IMR-90 (cell line): ENCODE measurements around the gene CYGB. TPM values are rescaled to one million over a fixed set of nuclear protein-coding genes. Genes with fewer than 3 reads are reported as not detected.

ENCODE experiments used
- ATAC-seq: fragments of 200-7000 bp; cut with Tn5 transposase; 2 replicates; pipeline ENCODE4 v1.9.1; 2020; ENCODE audit warnings: low read depth, mild to moderate bottlenecking, moderate library complexity
- BruUV-seq: library from RNA; stranded (reverse); fragments of 400-500 nt; replicated peaks from 2 replicates; lab custom pipeline; 2021; lab: Mats Ljungman, UMichigan
- CTCF ChIA-PET: fragments of 300-600 bp; formaldehyde crosslinking; extraction: SDS; loops from one replicate; lab custom pipeline; 2021; ENCODE audit warnings: antibody characterized with exemption; lab: Yijun Ruan, JAX
- POLR2A ChIA-PET: fragments of 300-600 bp; sonication (Branson Sonifier 250); formaldehyde crosslinking; loops from one replicate; lab custom pipeline; 2022; ENCODE audit warnings: antibody characterized with exemption; ENCODE audit not compliant: unreplicated experiment; lab: Charles Lee
- DNase-seq: peaks from one replicate; pipeline ENCODE4 v3.0.0; 2013
- H2AFZ ChIP-seq: replicated peaks from 2 replicates; pipeline ENCODE3; 2013; ENCODE audit warnings: low read length, mild to moderate bottlenecking; ENCODE audit not compliant: poor library complexity
- H2AK5ac ChIP-seq: 2 replicates; pipeline ENCODE4 v1.6.1; 2013; ENCODE audit warnings: low read depth, low read length, inconsistent platforms
- H2AK9ac ChIP-seq: replicated peaks from 2 replicates; pipeline ENCODE3; 2013; ENCODE audit warnings: mild to moderate bottlenecking, low read depth, low read length, moderate library complexity; ENCODE audit not compliant: poor library complexity
- H2BK120ac ChIP-seq: 2 replicates; pipeline ENCODE4 v1.6.1; 2013; ENCODE audit warnings: low read depth, low read length, inconsistent platforms
- H2BK15ac ChIP-seq: 3 replicates; pipeline ENCODE4 v1.6.1; 2013; ENCODE audit warnings: low read depth, low read length, inconsistent platforms
- H2BK20ac ChIP-seq: 2 replicates; pipeline ENCODE4 v1.6.1; 2013; ENCODE audit warnings: low read depth, mild to moderate bottlenecking, inconsistent platforms, low read length, moderate library complexity
- H2BK5ac ChIP-seq: 2 replicates; pipeline ENCODE4 v1.6.1; 2013; ENCODE audit warnings: mild to moderate bottlenecking, low read depth, low read length, inconsistent platforms; ENCODE audit not compliant: poor library complexity, severe bottlenecking
- H3K14ac ChIP-seq: replicated peaks from 2 replicates; pipeline ENCODE4 v1.6.1; 2013; ENCODE audit warnings: low read depth, low read length, inconsistent platforms
- H3K18ac ChIP-seq: 2 replicates; pipeline ENCODE4 v1.6.1; 2013; ENCODE audit warnings: low read depth, low read length, control low read depth
- H3K23ac ChIP-seq: 2 replicates; pipeline ENCODE4 v1.6.1; 2013; ENCODE audit warnings: low read depth, low read length, inconsistent platforms
- H3K27ac ChIP-seq: 2 replicates; pipeline ENCODE4 v1.5.1; 2013; ENCODE audit warnings: mild to moderate bottlenecking, control low read depth, low read length; ENCODE audit not compliant: insufficient read depth
- H3K27me3 ChIP-seq: 2 replicates; pipeline ENCODE4 v1.6.1; 2013; ENCODE audit warnings: low read length; ENCODE audit not compliant: control insufficient read depth, insufficient read depth
- H3K36me3 ChIP-seq: 2 replicates; pipeline ENCODE4 v1.6.1; 2013; ENCODE audit warnings: low read length, mixed read lengths; ENCODE audit not compliant: control insufficient read depth, insufficient read depth
- H3K4ac ChIP-seq: 2 replicates; pipeline ENCODE4 v1.6.1; 2013; ENCODE audit warnings: low read depth, low read length, inconsistent platforms
- H3K4me1 ChIP-seq: 2 replicates; pipeline ENCODE4 v1.6.1; 2013; ENCODE audit warnings: low read length, mixed read lengths; ENCODE audit not compliant: control insufficient read depth, insufficient read depth
- H3K4me2 ChIP-seq: 2 replicates; pipeline ENCODE4 v1.6.1; 2013; ENCODE audit warnings: low read depth, mild to moderate bottlenecking, control low read depth, low read length, moderate library complexity
- H3K4me3 ChIP-seq: 2 replicates; pipeline ENCODE4 v1.5.1; 2013; ENCODE audit warnings: low read depth, mild to moderate bottlenecking, control low read depth, low read length, moderate library complexity; ENCODE audit not compliant: insufficient read depth
- H3K56ac ChIP-seq: 2 replicates; pipeline ENCODE4 v1.6.1; 2013; ENCODE audit warnings: low read length, inconsistent platforms; ENCODE audit not compliant: insufficient read depth; ENCODE audit errors: extremely low read depth
- H3K79me1 ChIP-seq, 2 experiments: 2 replicates each; pipeline ENCODE4 v1.6.1; 2013; ENCODE audit warnings: low read length in 2 of 2, inconsistent platforms in 1 of 2, low read depth in 1 of 2
- H3K9ac ChIP-seq: 2 replicates; pipeline ENCODE4 v1.6.1; 2013; ENCODE audit warnings: low read depth, low read length, control low read depth
- H3K9me1 ChIP-seq: 2 replicates; pipeline ENCODE4 v1.6.1; 2013; ENCODE audit warnings: low read length, inconsistent platforms; ENCODE audit not compliant: insufficient read depth
- H3K9me3 ChIP-seq: 2 replicates; pipeline ENCODE4 v1.6.1; 2013; ENCODE audit warnings: low read length; ENCODE audit not compliant: control insufficient read depth, insufficient read depth
- H4K20me1 ChIP-seq: 2 replicates; pipeline ENCODE4 v1.6.1; 2013; ENCODE audit warnings: low read length, inconsistent platforms; ENCODE audit not compliant: insufficient read depth
- H4K5ac ChIP-seq: 2 replicates; pipeline ENCODE4 v1.6.1; 2013; ENCODE audit warnings: mild to moderate bottlenecking, low read depth, low read length, control low read depth
- H4K8ac ChIP-seq, 2 experiments: 2 replicates each; pipeline ENCODE4 v1.6.1; 2013; ENCODE audit warnings: low read depth in 2 of 2, low read length in 2 of 2, control low read depth in 1 of 2, inconsistent platforms in 1 of 2
- H4K91ac ChIP-seq: 2 replicates; pipeline ENCODE4 v1.6.1; 2013; ENCODE audit warnings: low read depth, low read length, inconsistent platforms; ENCODE audit not compliant: insufficient read depth
- BHLHE40 ChIP-seq: fragments of 150-350 bp; IDR thresholded peaks from 2 replicates; pipeline ENCODE4 v1.6.1; 2016; ENCODE audit warnings: mild to moderate bottlenecking, low read depth, low read length
- CHD1 ChIP-seq: IDR thresholded peaks from 2 replicates; pipeline ENCODE4 v1.6.1; 2012; ENCODE audit warnings: low read depth, low read length, improper control_type of control experiment
- FOS ChIP-seq: fragments of 150-350 bp; IDR thresholded peaks from 2 replicates; pipeline ENCODE4 v1.6.1; 2016; ENCODE audit warnings: low read depth, low read length
- MAFK ChIP-seq: IDR thresholded peaks from 2 replicates; pipeline ENCODE4 v1.6.1; 2012; ENCODE audit warnings: low read depth, low read length, improper control_type of control experiment
- MAZ ChIP-seq: IDR thresholded peaks from 2 replicates; pipeline ENCODE4 v1.6.1; 2012; ENCODE audit warnings: low read depth, mild to moderate bottlenecking, low read length, improper control_type of control experiment, moderate library complexity, borderline replicate concordance
- MXI1 ChIP-seq: IDR thresholded peaks from 2 replicates; pipeline ENCODE4 v1.6.1; 2012; ENCODE audit warnings: low read depth, mild to moderate bottlenecking, low read length, moderate library complexity, borderline replicate concordance
- NFE2L2 ChIP-seq: fragments of 150-350 bp; IDR thresholded peaks from 2 replicates; pipeline ENCODE4 v1.6.1; 2016; ENCODE audit warnings: low read depth, mild to moderate bottlenecking, low read length
- RAD21 ChIP-seq: IDR thresholded peaks from 2 replicates; pipeline ENCODE4 v1.6.1; 2012; ENCODE audit warnings: low read length, improper control_type of control experiment
- RFX5 ChIP-seq: IDR thresholded peaks from 2 replicates; pipeline ENCODE4 v1.8.0; 2012; ENCODE audit warnings: low read depth, mild to moderate bottlenecking, low read length, moderate library complexity
- SMC3 ChIP-seq: fragments of 150-350 bp; IDR thresholded peaks from 2 replicates; pipeline ENCODE4 v1.6.1; 2016; ENCODE audit warnings: low read depth, mild to moderate bottlenecking, antibody characterized with exemption, low read length, moderate library complexity
- WGBS, 2 experiments: methylation state at CpG; one replicate each; pipeline versions ENCODE4 v1.1.5 to v1.1.7; 2013; ENCODE audit warnings: missing lambda C conversion rate in 2 of 2; ENCODE audit not compliant: insufficient read length in 1 of 2; ENCODE audit errors: extremely low coverage in 2 of 2; 5-methylcytosine and 5-hydroxymethylcytosine counted together
- dilution Hi-C: fragments of 300-500 bp; cut with HindIII; formaldehyde crosslinking; loops from one replicate; pipeline ENCODE4 v1.14.3; 2018; ENCODE audit warnings: low sequenced_read_pairs; ENCODE audit not compliant: unreplicated experiment
- in situ Hi-C: fragments of 300-500 bp; cut with MboI; formaldehyde crosslinking; loops from 3 replicates; pipeline ENCODE4 v1.14.3; 2019; ENCODE audit warnings: low sequenced_read_pairs, inconsistent platforms, mixed read lengths
- intact Hi-C: fragments of 100-400 bp; cut with micrococcal nuclease; formaldehyde crosslinking; loops from 2 replicates; pipeline ENCODE4 v1.10.0; 2022
- polyA plus RNA-seq, 3 experiments: library from polyadenylated mRNA; depleted of rRNA; stranded (reverse); fragments of >200 nt; gene quantifications; 2 replicates each; pipeline ENCODE4 v1.2.3, GENCODE V29; 2012; ENCODE audit warnings: low replicate concordance in 1 of 3
- total RNA-seq: library from RNA; depleted of rRNA; stranded (reverse); fragments of >200 nt; gene quantifications from 2 replicates; pipeline ENCODE4 v1.2.3, GENCODE V29; 2012
- TF ChIP-seq, protein P1 (sequence below): conservative IDR thresholded peaks from 2 replicates; pipeline ENCODE4 v1.5.1; 2012; ENCODE audit warnings: mild to moderate bottlenecking, low read depth, low read length, improper control_type of control experiment
- TF ChIP-seq, protein P2 (sequence below): fragments of 150-350 bp; IDR thresholded peaks from 2 replicates; pipeline ENCODE4 v1.6.1; 2017; ENCODE audit warnings: mild to moderate bottlenecking, antibody characterized with exemption, low read length, low read depth

Gene CYGB
- total and polyA plus RNA-seq, 2 of the 4 experiments (the other 2 are of a cell fraction), result 1.3 to 2.9 TPM

DNA sequence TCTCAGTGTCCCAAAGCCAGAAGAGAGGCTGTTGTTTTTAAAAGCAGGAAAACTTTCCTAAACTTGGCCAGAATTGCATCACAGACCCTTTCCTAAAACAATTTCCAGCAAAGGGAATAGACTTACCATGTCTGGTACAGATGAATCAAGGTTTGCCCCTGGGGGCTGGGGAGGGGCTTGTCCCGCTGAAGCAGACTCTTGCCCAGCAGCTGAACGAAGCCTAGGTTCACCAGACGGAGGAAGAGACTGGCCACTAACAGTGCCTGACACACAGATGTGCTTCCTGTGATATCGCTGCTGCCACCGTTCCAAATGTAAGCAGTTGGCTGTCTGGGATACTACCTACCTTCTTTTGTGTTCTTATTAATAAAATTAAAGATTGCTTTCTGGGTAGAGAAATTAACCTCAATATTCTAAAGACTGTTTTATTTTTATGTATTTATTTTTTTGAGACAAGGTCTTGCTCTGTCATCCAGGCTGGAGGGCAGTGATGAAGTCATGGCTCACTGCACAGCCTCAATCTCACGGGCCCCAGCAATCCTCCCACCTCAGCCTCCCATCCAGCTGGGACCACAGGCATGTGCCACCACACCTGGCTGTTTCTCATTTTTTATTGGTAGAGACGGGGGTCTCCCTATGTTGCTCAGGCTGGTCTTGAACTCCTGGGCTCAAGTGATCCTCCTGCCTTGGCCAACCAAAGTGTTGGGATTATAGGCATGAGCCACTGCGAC lies 15.8 kb upstream of the CYGB start:
- ATAC-seq (no peak), DNase-seq (no peak)
- Histone ChIP-seq H4K8ac (no peak overlapping the region), H3K27ac (no peak overlapping the region), H4K91ac (no peak overlapping the region), H3K27me3 (no peaks in the 10 kb centered on the region), H3K79me1 (peaks cover 6 to 27% of the 10 kb centered on the region in 2 experiments), H3K23ac (no peak overlapping the region), H3K18ac (no peak overlapping the region), H3K4me3 (no peak overlapping the region), H3K9ac (no peak overlapping the region), H2BK5ac (no peak overlapping the region), H2BK20ac (peak overlapping the region; percentile 29; the same call in 1 of the 2 replicates), H2AK5ac (no peak overlapping the region; the same call in 1 of the 2 replicates), H2AK9ac (no peak overlapping the region), H2BK15ac (no peak overlapping the region), H3K4ac (no peak overlapping the region), H3K14ac (no peak overlapping the region), H2AFZ (no peak overlapping the region), H3K9me1 (peaks cover 6% of the 10 kb centered on the region), H2BK120ac (peak overlapping the region; percentile 24; the same call in 1 of the 2 replicates), H3K4me1 (peaks cover 8% of the 10 kb centered on the region), H3K36me3 (no peaks in the 10 kb centered on the region), H3K9me3 (no peaks in the 10 kb centered on the region), H3K56ac (no peak overlapping the region), H3K4me2 (no peak overlapping the region), H4K20me1 (peaks cover 1% of the 10 kb centered on the region; the same call in 1 of the 2 replicates), H4K5ac (no peak overlapping the region)
- BruUV-seq, result no TSS peak
- 90% methylated on average over 2 of the region's 8 CpGs; no CpG with 5 or more reads in 1 of the 2 experiments for WGBS, 2 experiments
- ChIA-PET CTCF (no interaction called here), POLR2A (no interaction called here)
- dilution Hi-C loops (no loop called here), intact Hi-C loops (no loop called here), in situ Hi-C loops (no loop called here)
- TF ChIP-seq MAFK (no peak), NFE2L2 (no peak), RFX5 (no peak), CHD1 (no peak), SMC3 (no peak), FOS (no peak), MAZ (no peak), BHLHE40 (no peak), RAD21 (no peak), MXI1 (no peak)
- TF ChIP-seq, protein P1, sequence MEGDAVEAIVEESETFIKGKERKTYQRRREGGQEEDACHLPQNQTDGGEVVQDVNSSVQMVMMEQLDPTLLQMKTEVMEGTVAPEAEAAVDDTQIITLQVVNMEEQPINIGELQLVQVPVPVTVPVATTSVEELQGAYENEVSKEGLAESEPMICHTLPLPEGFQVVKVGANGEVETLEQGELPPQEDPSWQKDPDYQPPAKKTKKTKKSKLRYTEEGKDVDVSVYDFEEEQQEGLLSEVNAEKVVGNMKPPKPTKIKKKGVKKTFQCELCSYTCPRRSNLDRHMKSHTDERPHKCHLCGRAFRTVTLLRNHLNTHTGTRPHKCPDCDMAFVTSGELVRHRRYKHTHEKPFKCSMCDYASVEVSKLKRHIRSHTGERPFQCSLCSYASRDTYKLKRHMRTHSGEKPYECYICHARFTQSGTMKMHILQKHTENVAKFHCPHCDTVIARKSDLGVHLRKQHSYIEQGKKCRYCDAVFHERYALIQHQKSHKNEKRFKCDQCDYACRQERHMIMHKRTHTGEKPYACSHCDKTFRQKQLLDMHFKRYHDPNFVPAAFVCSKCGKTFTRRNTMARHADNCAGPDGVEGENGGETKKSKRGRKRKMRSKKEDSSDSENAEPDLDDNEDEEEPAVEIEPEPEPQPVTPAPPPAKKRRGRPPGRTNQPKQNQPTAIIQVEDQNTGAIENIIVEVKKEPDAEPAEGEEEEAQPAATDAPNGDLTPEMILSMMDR, result no peak
- TF ChIP-seq, protein P2, sequence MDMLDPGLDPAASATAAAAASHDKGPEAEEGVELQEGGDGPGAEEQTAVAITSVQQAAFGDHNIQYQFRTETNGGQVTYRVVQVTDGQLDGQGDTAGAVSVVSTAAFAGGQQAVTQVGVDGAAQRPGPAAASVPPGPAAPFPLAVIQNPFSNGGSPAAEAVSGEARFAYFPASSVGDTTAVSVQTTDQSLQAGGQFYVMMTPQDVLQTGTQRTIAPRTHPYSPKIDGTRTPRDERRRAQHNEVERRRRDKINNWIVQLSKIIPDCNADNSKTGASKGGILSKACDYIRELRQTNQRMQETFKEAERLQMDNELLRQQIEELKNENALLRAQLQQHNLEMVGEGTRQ, result no peak
